Astrocyte (in vitro differentiated cells and primary cell): Measurements from ENCODE around the gene RIC1. TPM values are rescaled to one million over a fixed set of nuclear protein-coding genes. Genes with fewer than 3 reads are reported as not detected.

Source experiments
- DNase-seq: peaks from one replicate; pipeline ENCODE4 v3.0.0-alpha.2; 2010; ENCODE audit warnings: low read depth
- FAIRE-seq: peaks from 2 replicates; lab custom pipeline; 2011; peaks lifted over from hg19 to GRCh38; lab: Jason Lieb, UNC
- H2AFZ ChIP-seq: 2 replicates; pipeline ENCODE4 v1.6.0; 2012; ENCODE audit warnings: low read depth, low read length, inconsistent platforms
- H3K27ac ChIP-seq: 2 replicates; pipeline ENCODE4 v1.5.1; 2011; ENCODE audit warnings: low read depth, low read length, inconsistent platforms
- H3K27me3 ChIP-seq: 2 replicates; pipeline ENCODE4 v1.6.0; 2011; ENCODE audit warnings: low read length, inconsistent platforms; ENCODE audit not compliant: insufficient read depth
- H3K36me3 ChIP-seq: 2 replicates; pipeline ENCODE4 v1.5.1; 2011; ENCODE audit warnings: low read length, inconsistent platforms; ENCODE audit not compliant: insufficient read depth
- H3K4me1 ChIP-seq: 2 replicates; pipeline ENCODE4 v1.5.1; 2011; ENCODE audit warnings: low read length, inconsistent platforms; ENCODE audit not compliant: insufficient read depth
- H3K4me2 ChIP-seq: 2 replicates; pipeline ENCODE4 v1.6.0; 2012; ENCODE audit warnings: low read length, inconsistent platforms
- H3K4me3 ChIP-seq: 2 replicates; pipeline ENCODE4 v1.5.1; 2011; ENCODE audit warnings: low read depth, mild to moderate bottlenecking, low read length, inconsistent platforms; ENCODE audit not compliant: insufficient read depth
- H3K79me2 ChIP-seq: 2 replicates; pipeline ENCODE4 v1.6.0; 2012; ENCODE audit warnings: mild to moderate bottlenecking, low read length, inconsistent platforms; ENCODE audit not compliant: insufficient read depth
- H3K9ac ChIP-seq: 2 replicates; pipeline ENCODE4 v1.6.0; 2012; ENCODE audit warnings: mild to moderate bottlenecking, low read length, inconsistent platforms
- H3K9me3 ChIP-seq: 2 replicates; pipeline ENCODE4 v1.5.1; 2012; ENCODE audit warnings: low read depth, mild to moderate bottlenecking, low read length, inconsistent platforms; ENCODE audit not compliant: insufficient read depth
- H4K20me1 ChIP-seq: 2 replicates; pipeline ENCODE4 v1.6.0; 2012; ENCODE audit warnings: low read length, inconsistent platforms; ENCODE audit not compliant: insufficient read depth
- H3K27ac Mint-ChIP-seq: one replicate; pipeline ENCODE4 v1.8.0; 2021; ENCODE audit warnings: mild to moderate bottlenecking, mixed read lengths; ENCODE audit not compliant: unreplicated experiment
- H3K27me3 Mint-ChIP-seq: one replicate; pipeline ENCODE4 v1.8.0; 2021; ENCODE audit warnings: low read depth, mixed read lengths; ENCODE audit not compliant: unreplicated experiment
- H3K36me3 Mint-ChIP-seq: one replicate; pipeline ENCODE4 v1.8.0; 2021; ENCODE audit warnings: low read depth, mixed read lengths; ENCODE audit not compliant: unreplicated experiment
- H3K4me1 Mint-ChIP-seq: one replicate; pipeline ENCODE4 v1.8.0; 2021; ENCODE audit warnings: low read depth, mixed read lengths; ENCODE audit not compliant: unreplicated experiment
- H3K4me3 Mint-ChIP-seq: one replicate; pipeline ENCODE4 v1.8.0; 2021; ENCODE audit warnings: mild to moderate bottlenecking, moderate library complexity, mixed read lengths; ENCODE audit not compliant: unreplicated experiment
- H3K9me3 Mint-ChIP-seq: one replicate; pipeline ENCODE4 v1.8.0; 2021; ENCODE audit warnings: mild to moderate bottlenecking, mixed read lengths; ENCODE audit not compliant: unreplicated experiment
- EZH2 ChIP-seq: IDR thresholded peaks from 2 replicates; pipeline ENCODE4 v1.6.1; 2012; ENCODE audit warnings: mild to moderate bottlenecking, low read length, inconsistent platforms; ENCODE audit not compliant: insufficient read depth
- total RNA-seq: library from RNA; stranded (reverse); gene quantifications from 2 replicates; pipeline ENCODE4 v1.2.1, GENCODE V29; 2021
- TF ChIP-seq, protein P1 (sequence below): IDR thresholded peaks from 2 replicates; pipeline ENCODE4 v1.5.1; 2011; ENCODE audit warnings: low read depth, mild to moderate bottlenecking, inconsistent platforms, low read length, moderate library complexity; ENCODE audit not compliant: insufficient read depth

Gene RIC1
- total RNA-seq, 1 donor from 2014 or later = 53.8 TPM

DNA sequence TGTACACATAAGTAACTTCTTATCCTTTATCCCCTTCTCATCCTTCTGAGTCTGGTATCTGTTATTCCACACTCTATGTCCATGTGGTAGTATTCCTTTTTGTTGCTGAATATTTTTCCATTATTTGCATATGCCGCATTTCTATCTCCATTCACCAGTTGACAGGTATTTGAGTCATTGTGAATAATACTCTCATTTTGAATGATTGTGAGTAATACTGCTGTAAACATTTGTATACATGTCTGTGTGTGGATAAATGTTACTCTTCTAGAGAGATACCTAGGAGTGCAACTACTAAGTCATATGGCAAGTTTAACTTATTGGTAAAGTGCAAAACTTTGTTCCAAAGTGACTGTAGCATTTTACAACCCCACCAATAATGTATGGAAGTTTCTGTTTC lies 15.6 kb downstream of the RIC1 start:
- Histone ChIP-seq H3K36me3 (no peaks in the 10 kb centered on the region), H3K9me3 (no peaks in the 10 kb centered on the region), H3K79me2 (peaks cover 98% of the 10 kb centered on the region), H3K4me3 (no peak overlapping the region), H3K27ac (no peak overlapping the region), H3K4me1 (no peaks in the 10 kb centered on the region), H3K9ac (no peak overlapping the region), H3K4me2 (no peak overlapping the region), H2AFZ (no peak overlapping the region), H3K27me3 (no peaks in the 10 kb centered on the region), H4K20me1 (peaks cover 88% of the 10 kb centered on the region)
- H3K27ac Mint-ChIP-seq = no peak overlapping the region
- no peak for DNase-seq
- peak; percentile 5 for FAIRE-seq
- peaks cover 26% of the 10 kb centered on the region for H3K4me1 Mint-ChIP-seq
- TF ChIP-seq, protein P1, sequence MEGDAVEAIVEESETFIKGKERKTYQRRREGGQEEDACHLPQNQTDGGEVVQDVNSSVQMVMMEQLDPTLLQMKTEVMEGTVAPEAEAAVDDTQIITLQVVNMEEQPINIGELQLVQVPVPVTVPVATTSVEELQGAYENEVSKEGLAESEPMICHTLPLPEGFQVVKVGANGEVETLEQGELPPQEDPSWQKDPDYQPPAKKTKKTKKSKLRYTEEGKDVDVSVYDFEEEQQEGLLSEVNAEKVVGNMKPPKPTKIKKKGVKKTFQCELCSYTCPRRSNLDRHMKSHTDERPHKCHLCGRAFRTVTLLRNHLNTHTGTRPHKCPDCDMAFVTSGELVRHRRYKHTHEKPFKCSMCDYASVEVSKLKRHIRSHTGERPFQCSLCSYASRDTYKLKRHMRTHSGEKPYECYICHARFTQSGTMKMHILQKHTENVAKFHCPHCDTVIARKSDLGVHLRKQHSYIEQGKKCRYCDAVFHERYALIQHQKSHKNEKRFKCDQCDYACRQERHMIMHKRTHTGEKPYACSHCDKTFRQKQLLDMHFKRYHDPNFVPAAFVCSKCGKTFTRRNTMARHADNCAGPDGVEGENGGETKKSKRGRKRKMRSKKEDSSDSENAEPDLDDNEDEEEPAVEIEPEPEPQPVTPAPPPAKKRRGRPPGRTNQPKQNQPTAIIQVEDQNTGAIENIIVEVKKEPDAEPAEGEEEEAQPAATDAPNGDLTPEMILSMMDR = no peak
- no peak for TF ChIP-seq EZH2
- peaks cover 8% of the 10 kb centered on the region for H3K9me3 Mint-ChIP-seq
- no peak overlapping the region for H3K4me3 Mint-ChIP-seq
- no peaks in the 10 kb centered on the region for H3K27me3 Mint-ChIP-seq
- peaks cover 19% of the 10 kb centered on the region for H3K36me3 Mint-ChIP-seq

DNA sequence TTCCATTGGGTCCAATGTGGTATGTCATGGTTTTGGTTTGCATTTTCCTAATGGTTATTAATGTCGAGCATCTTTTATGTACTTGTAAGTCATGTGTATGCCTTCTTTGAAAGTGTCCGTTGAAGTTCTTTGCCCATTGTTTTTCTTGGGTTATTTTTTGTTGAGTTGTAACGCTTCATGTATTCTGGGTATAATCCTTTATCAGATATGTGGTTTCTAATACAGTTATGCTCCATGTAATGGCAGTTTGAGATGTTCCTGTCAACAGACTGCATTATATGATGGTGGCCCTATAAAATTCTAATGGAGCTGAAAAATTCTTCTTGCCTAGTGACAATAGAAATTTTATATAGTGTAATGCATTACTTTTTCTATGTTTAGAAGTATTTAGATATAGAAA lies 17.2 kb downstream of the RIC1 start:
- Histone ChIP-seq H2AFZ (no peak overlapping the region), H3K36me3 (no peaks in the 10 kb centered on the region), H3K9me3 (no peaks in the 10 kb centered on the region), H3K27me3 (no peaks in the 10 kb centered on the region), H3K79me2 (peaks cover 99% of the 10 kb centered on the region), H3K27ac (no peak overlapping the region), H3K9ac (no peak overlapping the region), H3K4me3 (no peak overlapping the region), H3K4me1 (peaks cover 7% of the 10 kb centered on the region), H4K20me1 (peaks cover 92% of the 10 kb centered on the region), H3K4me2 (no peak overlapping the region)
- FAIRE-seq (no peak), DNase-seq (no peak)
- no peak overlapping the region for H3K27ac Mint-ChIP-seq
- H3K4me3 Mint-ChIP-seq = no peak overlapping the region
- peaks cover 29% of the 10 kb centered on the region for H3K4me1 Mint-ChIP-seq
- peaks cover 6% of the 10 kb centered on the region for H3K9me3 Mint-ChIP-seq
- TF ChIP-seq, protein P1 = no peak
- TF ChIP-seq EZH2 = no peak
- peaks cover 17% of the 10 kb centered on the region for H3K36me3 Mint-ChIP-seq
- H3K27me3 Mint-ChIP-seq = no peaks in the 10 kb centered on the region

DNA sequence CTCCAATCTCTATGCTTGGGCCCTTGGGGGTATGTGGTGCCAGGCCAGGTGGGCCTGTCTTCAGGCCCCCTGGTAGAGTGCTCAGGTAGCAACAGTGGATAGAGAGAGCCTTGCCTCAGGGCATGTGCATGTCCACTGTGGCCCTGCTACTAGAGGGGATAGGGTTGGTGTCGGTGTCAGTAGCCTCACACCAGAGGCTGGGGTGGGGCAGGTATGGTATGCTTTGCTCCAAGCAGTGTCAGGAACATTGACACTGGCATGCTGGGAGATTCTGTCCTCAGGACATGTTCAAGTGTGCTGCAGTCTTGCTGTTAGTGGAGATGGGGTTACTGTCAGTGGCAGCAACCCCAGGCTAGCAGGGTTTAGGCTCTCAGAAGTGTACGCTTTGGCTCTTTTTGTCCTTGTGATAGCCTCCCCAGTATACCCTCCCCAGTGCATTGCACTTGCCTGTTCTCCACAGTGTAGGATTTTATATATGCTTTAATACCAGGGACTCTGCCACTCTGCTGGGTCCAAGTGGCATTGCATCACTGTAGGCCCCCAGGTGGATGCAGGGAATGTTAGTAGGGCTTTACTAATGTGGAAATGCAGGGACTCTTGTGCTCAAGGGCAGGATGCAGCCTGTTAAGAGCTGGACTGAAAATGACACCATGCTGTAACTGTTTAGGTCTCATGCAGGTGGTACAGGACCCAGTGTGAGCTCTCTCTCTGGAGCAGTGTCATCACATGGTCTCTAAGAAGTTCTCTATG lies 21.6 kb downstream of the RIC1 start:
- peaks cover 23% of the 10 kb centered on the region for H3K36me3 Mint-ChIP-seq
- H3K27me3 ChIP-seq = no peaks in the 10 kb centered on the region

More for the DNA sequence above, 21.6 kb downstream of the RIC1 start:
- Mint-ChIP-seq H3K27me3 (no peaks in the 10 kb centered on the region), H3K27ac (no peak overlapping the region), H3K9me3 (peaks cover 12% of the 10 kb centered on the region), H3K4me3 (no peak overlapping the region), H3K4me1 (peaks cover 24% of the 10 kb centered on the region)
- Histone ChIP-seq H3K27ac (no peak overlapping the region), H3K4me3 (no peak overlapping the region), H3K4me1 (peaks cover 10% of the 10 kb centered on the region), H4K20me1 (peaks cover 85% of the 10 kb centered on the region), H3K9me3 (no peaks in the 10 kb centered on the region), H3K4me2 (peak overlapping the region; percentile 50), H2AFZ (no peak overlapping the region), H3K9ac (no peak overlapping the region), H3K79me2 (peaks cover 99% of the 10 kb centered on the region), H3K36me3 (no peaks in the 10 kb centered on the region)
- DNase-seq = no peak
- FAIRE-seq = no peak
- TF ChIP-seq, protein P1 = no peak
- no peak for TF ChIP-seq EZH2
